Kidney (tissue), 14 donors: ENCODE measurements around the gene ANKRD12. TPM values are rescaled to one million over a fixed set of nuclear protein-coding genes. Genes with fewer than 3 reads are reported as not detected.
"Not testable (repeated sequence)": the region's sequence is repeated elsewhere in the genome, so short reads cannot be mapped to it uniquely, and the experiment has no call there.

ENCODE experiments used
- DNase-seq, 5 donors: peaks; one replicate each; pipeline ENCODE4 v3.0.0-alpha.2; 2013 to 2020
- FAIRE-seq: peaks from 2 replicates; lab custom pipeline; 2012; peaks lifted over from hg19 to GRCh38; lab: Jason Lieb, UNC
- H3K27ac ChIP-seq, 2 donors: one replicate each; pipeline ENCODE4 v1.7.0; 2013; ENCODE audit warnings: low read depth in 2 of 2, low read length in 2 of 2, inconsistent platforms in 1 of 2
- H3K27me3 ChIP-seq: one replicate; pipeline ENCODE4 v1.7.1; 2013; ENCODE audit warnings: low read length, inconsistent platforms; ENCODE audit not compliant: control insufficient read depth, insufficient read depth
- H3K36me3 ChIP-seq, 3 donors: one replicate each; pipeline versions ENCODE4 v1.7.0 to v1.7.1; 2013; ENCODE audit warnings: low read length in 3 of 3, control low read depth in 1 of 3, inconsistent platforms in 1 of 3; ENCODE audit not compliant: insufficient read depth in 3 of 3, control insufficient read depth in 2 of 3
- H3K4me1 ChIP-seq, 3 donors: one replicate each; pipeline versions ENCODE4 v1.7.0 to v1.7.1; 2013; ENCODE audit warnings: low read length in 3 of 3, inconsistent platforms in 1 of 3, low read depth in 1 of 3; ENCODE audit not compliant: control insufficient read depth in 2 of 3, insufficient read depth in 2 of 3
- H3K4me3 ChIP-seq, 3 donors: one replicate each; pipeline versions ENCODE4 v1.7.0 to v1.8.1; 2013; ENCODE audit warnings: low read length in 3 of 3, control low read depth in 1 of 3, inconsistent platforms in 1 of 3
- H3K9ac ChIP-seq, 3 donors: one replicate each; pipeline versions ENCODE4 v1.7.0 to v1.7.1; 2013; ENCODE audit warnings: low read length in 3 of 3, control low read depth in 1 of 3, inconsistent platforms in 1 of 3
- H3K9me3 ChIP-seq, 3 donors: one replicate each; pipeline versions ENCODE4 v1.7.0 to v1.7.1; 2013; ENCODE audit warnings: low read length in 3 of 3, control low read depth in 1 of 3, inconsistent platforms in 1 of 3; ENCODE audit not compliant: control insufficient read depth in 2 of 3, insufficient read depth in 1 of 3
- intact Hi-C: fragments of 100-400 bp; cut with DNase I; formaldehyde crosslinking; loops from one replicate; pipeline ENCODE4 v1.11.1; 2022
- polyA plus RNA-seq: library from polyadenylated mRNA; stranded (reverse); fragments of 350-450 nt; fragmentation: Illumina TruSeq; extraction: RNeasy Lipid Tissue Mini Kit (QIAGEN cat#74804); gene quantifications from one replicate; pipeline ENCODE4 v1.2.3, GENCODE V29; 2014; ENCODE audit warnings: low read depth, low replicate concordance; ENCODE audit not compliant: insufficient read depth
- total RNA-seq: library from RNA; stranded (reverse); fragmentation: NEBNext Ultra II Directional; extraction: Animal tissue kit (Norgen Biotek cat#: 25700); gene quantifications from one replicate; pipeline ENCODE4 v1.2.1, GENCODE V29; 2021
- TF ChIP-seq, protein P1 (sequence below): IDR thresholded peaks from 3 replicates; pipeline ENCODE4 v1.5.1; 2012; ENCODE audit warnings: mild to moderate bottlenecking, moderate library complexity, borderline replicate concordance; ENCODE audit not compliant: insufficient read depth; ENCODE audit errors: extremely low read depth
- donor health status: control.
- donor health status: control.
- donor health status: control.
- donor health status: control.
- donor health status: control.
- donor health status: DM: yes; HTN: yes; CAD: no.
- donor health status: Normal renal cell carcinoma (clear cell type).

Gene ANKRD12
- total and polyA plus RNA-seq, 2 donors from 2014 or later = 3.9 to 81.8 TPM

DNA sequence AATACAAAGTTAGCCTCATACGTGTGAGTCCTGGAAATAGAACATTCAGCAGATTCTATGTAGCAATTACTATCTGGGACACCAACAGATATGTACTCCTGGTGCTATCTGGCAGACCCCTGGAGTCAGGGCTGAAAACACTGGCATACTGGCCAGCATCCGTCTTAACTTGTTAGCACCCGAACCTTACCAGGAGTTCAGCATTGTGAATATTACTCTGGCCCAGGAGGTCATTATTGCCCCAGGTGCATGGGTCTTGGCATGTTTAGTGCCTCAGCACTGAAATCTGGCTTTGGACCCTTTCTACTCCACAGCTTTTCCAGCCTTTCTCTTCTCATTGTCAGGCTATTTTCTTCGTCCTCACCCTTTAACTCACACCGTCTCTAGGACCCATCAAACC is 46.0 kb upstream of the ANKRD12 start:
- TF ChIP-seq, protein P1, sequence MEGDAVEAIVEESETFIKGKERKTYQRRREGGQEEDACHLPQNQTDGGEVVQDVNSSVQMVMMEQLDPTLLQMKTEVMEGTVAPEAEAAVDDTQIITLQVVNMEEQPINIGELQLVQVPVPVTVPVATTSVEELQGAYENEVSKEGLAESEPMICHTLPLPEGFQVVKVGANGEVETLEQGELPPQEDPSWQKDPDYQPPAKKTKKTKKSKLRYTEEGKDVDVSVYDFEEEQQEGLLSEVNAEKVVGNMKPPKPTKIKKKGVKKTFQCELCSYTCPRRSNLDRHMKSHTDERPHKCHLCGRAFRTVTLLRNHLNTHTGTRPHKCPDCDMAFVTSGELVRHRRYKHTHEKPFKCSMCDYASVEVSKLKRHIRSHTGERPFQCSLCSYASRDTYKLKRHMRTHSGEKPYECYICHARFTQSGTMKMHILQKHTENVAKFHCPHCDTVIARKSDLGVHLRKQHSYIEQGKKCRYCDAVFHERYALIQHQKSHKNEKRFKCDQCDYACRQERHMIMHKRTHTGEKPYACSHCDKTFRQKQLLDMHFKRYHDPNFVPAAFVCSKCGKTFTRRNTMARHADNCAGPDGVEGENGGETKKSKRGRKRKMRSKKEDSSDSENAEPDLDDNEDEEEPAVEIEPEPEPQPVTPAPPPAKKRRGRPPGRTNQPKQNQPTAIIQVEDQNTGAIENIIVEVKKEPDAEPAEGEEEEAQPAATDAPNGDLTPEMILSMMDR = no peak
- Histone ChIP-seq H3K27me3 (no peaks in the 10 kb centered on the region), H3K9me3 (no peaks in the 10 kb centered on the region), H3K36me3 (no peaks in the 10 kb centered on the region), H3K4me1 (peaks cover 0 to 5% (median 0%) of the 10 kb centered on the region in 3 donors), H3K9ac (no peak overlapping the region), H3K4me3 (no peak overlapping the region), H3K27ac (peak overlapping the region in 1 of 2 donors; percentile 39)
- DNase-seq (no peak), FAIRE-seq (no peak)
- intact Hi-C loops = no loop called here

GRCh38 chr18:9091066-9091476 is 45.5 kb upstream of the ANKRD12 start:
- FAIRE-seq (no peak), DNase-seq (no peak)
- Histone ChIP-seq H3K27me3 (no peaks in the 10 kb centered on the region), H3K9ac (no peak overlapping the region), H3K9me3 (no peaks in the 10 kb centered on the region), H3K4me3 (no peak overlapping the region), H3K27ac (peak overlapping the region in 1 of 2 donors; percentile 39), H3K4me1 (peaks cover 0 to 5% (median 0%) of the 10 kb centered on the region in 3 donors), H3K36me3 (no peaks in the 10 kb centered on the region)
- TF ChIP-seq, protein P1 = no peak
- intact Hi-C loops = no loop called here

GRCh38 chr18:9092665-9093064 is 43.9 kb upstream of the ANKRD12 start:
- no peak overlapping the region for H3K4me3 ChIP-seq
- TF ChIP-seq, protein P1 = no peak
- H3K9me3 ChIP-seq = no peaks in the 10 kb centered on the region
- no peaks in the 10 kb centered on the region for H3K36me3 ChIP-seq
- FAIRE-seq = no peak
- no peaks in the 10 kb centered on the region for H3K27me3 ChIP-seq
- intact Hi-C loops = no loop called here
- H3K4me1 ChIP-seq = peaks cover 0 to 5% (median 0%) of the 10 kb centered on the region in 3 donors
- no peak overlapping the region for H3K9ac ChIP-seq
- DNase-seq = no peak
- H3K27ac ChIP-seq = peak overlapping the region in 1 of 2 donors; percentile 32

DNA sequence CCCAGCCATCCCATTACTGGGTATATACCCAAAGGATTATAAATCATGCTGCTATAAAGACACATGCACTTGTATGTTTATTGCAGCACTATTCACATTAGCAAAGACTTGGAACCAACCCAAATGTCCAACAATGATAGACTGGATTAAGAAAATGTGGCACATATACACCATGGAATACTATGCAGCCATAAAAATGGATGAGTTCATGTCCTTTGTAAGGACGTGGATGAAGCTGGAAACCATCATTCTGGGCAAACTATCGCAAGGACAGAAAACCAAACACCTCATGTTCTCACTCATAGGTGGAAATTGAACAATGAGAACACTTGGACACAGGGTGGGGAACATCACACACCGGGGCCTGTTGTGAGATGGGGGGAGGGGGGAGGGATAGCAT is 43.5 kb upstream of the ANKRD12 start:
- intact Hi-C loops, FAIRE-seq, H3K27me3 ChIP-seq, H3K27ac ChIP-seq, H3K36me3 ChIP-seq, H3K4me3 ChIP-seq, DNase-seq, H3K9ac ChIP-seq, H3K4me1 ChIP-seq, H3K9me3 ChIP-seq: not testable (repeated sequence)
